HG02852 (cell line): ENCODE results near the gene SOS1.
"Not testable (repeated sequence)": the region's sequence is repeated elsewhere in the genome, so short reads cannot be mapped to it uniquely, and the experiment has no call there.

ENCODE experiments used
- ATAC-seq: cut with Tn5 transposase; IDR thresholded peaks from one replicate; pipeline ENCODE4 v1.9.1; 2021; ENCODE audit warnings: mild to moderate bottlenecking, moderate library complexity; ENCODE audit not compliant: unreplicated experiment

The SOS1 gene

GRCh38 chr2:39107724-39108273, 13.1 kb downstream of the SOS1 start:
- ATAC-seq = no peak

- no peak for ATAC-seq
These were observed 13.7 kb downstream of the SOS1 start for GRCh38 chr2:39107156-39107555.

- peak; percentile 73 for ATAC-seq
These were observed 20.8 kb downstream of the SOS1 start for GRCh38 chr2:39099870-39100728.

- no peak for ATAC-seq
These were observed 21.5 kb downstream of the SOS1 start for GRCh38 chr2:39099310-39099869.

- ATAC-seq = no peak
These were observed 25.2 kb downstream of the SOS1 start for GRCh38 chr2:39095624-39096023.

- ATAC-seq = peak; percentile 88
These were observed 26.0 kb downstream of the SOS1 start for GRCh38 chr2:39094717-39095363.

- ATAC-seq = no peak
These were observed 27.5 kb downstream of the SOS1 start for GRCh38 chr2:39093218-39093898.

GRCh38 chr2:39091543-39091942, 29.3 kb downstream of the SOS1 start:
- no peak for ATAC-seq

- no peak for ATAC-seq
These were observed 29.8 kb downstream of the SOS1 start for GRCh38 chr2:39091063-39091462.

GRCh38 chr2:39080152-39080551, 40.7 kb downstream of the SOS1 start:
- ATAC-seq = no peak

- ATAC-seq = no peak
These were observed 50.9 kb downstream of the SOS1 start for GRCh38 chr2:39069890-39070465.

- no peak for ATAC-seq
These were observed 51.7 kb downstream of the SOS1 start for GRCh38 chr2:39069136-39069515.

GRCh38 chr2:39068299-39069135, 52.3 kb downstream of the SOS1 start:
- ATAC-seq = no peak

GRCh38 chr2:39065616-39066015, 55.2 kb downstream of the SOS1 start:
- ATAC-seq = no peak

- ATAC-seq = no peak
These were observed 58.5 kb downstream of the SOS1 start for GRCh38 chr2:39062320-39062719.

- ATAC-seq = no peak
These were observed 59.6 kb downstream of the SOS1 start for GRCh38 chr2:39061280-39061679.

- ATAC-seq = no peak
These were observed 61.4 kb downstream of the SOS1 start for GRCh38 chr2:39059366-39059952.

- ATAC-seq = no peak
These were observed 62.8 kb downstream of the SOS1 start for GRCh38 chr2:39058101-39058500.

- not testable (repeated sequence) for ATAC-seq
These were observed 68.2 kb downstream of the SOS1 start for GRCh38 chr2:39052665-39053064.

GRCh38 chr2:39050109-39050508, 70.7 kb downstream of the SOS1 start:
- ATAC-seq = no peak
